WTC11 (cell line): Measurements from ENCODE around the gene MRPS16. TPM values are rescaled to one million over a fixed set of nuclear protein-coding genes. Genes with fewer than 3 reads are reported as not detected.

Source experiments
- ATAC-seq: fragments of 200-7000 bp; cut with Tn5 transposase; 2 replicates; pipeline ENCODE4 v1.10.0; 2021; ENCODE audit warnings: mild to moderate bottlenecking, moderate library complexity
- CTCF ChIA-PET: fragments of 300-600 bp; sonication (Branson Sonifier 250); formaldehyde crosslinking; loops from one replicate; lab custom pipeline; 2021; ENCODE audit warnings: antibody characterized with exemption; lab: Charles Lee
- POLR2A ChIA-PET: fragments of 350-600 bp; sonication (Branson Sonifier 250); formaldehyde crosslinking; loops from one replicate; lab custom pipeline; 2021; ENCODE audit warnings: antibody characterized with exemption; lab: Charles Lee
- DNase-seq: peaks from one replicate; pipeline ENCODE4 v3.0.0; 2021; ENCODE audit warnings: low spot score
- H3K27ac Mint-ChIP-seq: 2 replicates; pipeline ENCODE4 v1.8.0; 2021; ENCODE audit warnings: mixed read lengths
- H3K27me3 Mint-ChIP-seq: 2 replicates; pipeline ENCODE4 v1.8.0; 2021; ENCODE audit warnings: low read depth, mild to moderate bottlenecking, moderate library complexity, mixed read lengths
- H3K36me3 Mint-ChIP-seq: 2 replicates; pipeline ENCODE4 v1.8.0; 2021; ENCODE audit warnings: mixed read lengths
- H3K4me1 Mint-ChIP-seq: 2 replicates; pipeline ENCODE4 v1.8.0; 2022; ENCODE audit warnings: mixed read lengths
- H3K4me3 Mint-ChIP-seq: 2 replicates; pipeline ENCODE4 v1.8.0; 2021; ENCODE audit warnings: mild to moderate bottlenecking, moderate library complexity, mixed read lengths
- H3K9me3 Mint-ChIP-seq: 2 replicates; pipeline ENCODE4 v1.8.0; 2021; ENCODE audit warnings: mixed read lengths
- ELF4 ChIP-seq: sonication (generic); formaldehyde crosslinking; IDR thresholded peaks from 2 replicates; pipeline ENCODE4 v1.8.1; 2022; ENCODE audit warnings: low read depth, mild to moderate bottlenecking, moderate library complexity, missing genetic modification reagents
- ESRRA ChIP-seq: sonication (generic); formaldehyde crosslinking; IDR thresholded peaks from 2 replicates; pipeline ENCODE4 v1.8.1; 2022; ENCODE audit warnings: mild to moderate bottlenecking, missing genetic modification reagents, borderline replicate concordance
- FOXK1 ChIP-seq: sonication (generic); formaldehyde crosslinking; IDR thresholded peaks from 2 replicates; pipeline ENCODE4 v1.8.0; 2022; ENCODE audit warnings: mild to moderate bottlenecking, moderate library complexity, missing genetic modification reagents
- GABPB1 ChIP-seq: sonication (generic); formaldehyde crosslinking; IDR thresholded peaks from 2 replicates; pipeline ENCODE4 v1.8.1; 2023; ENCODE audit warnings: mild to moderate bottlenecking, missing genetic modification reagents
- GTF2I ChIP-seq: fragments of 250-450 bp; sonication (Bioruptor Pico); conservative IDR thresholded peaks from 2 replicates; pipeline ENCODE4 v1.4.0; 2021; ENCODE audit warnings: mild to moderate bottlenecking
- JAZF1 ChIP-seq: fragments of 250-450 bp; sonication (Bioruptor Pico); IDR thresholded peaks from 2 replicates; pipeline ENCODE4 v1.9.0; 2021; ENCODE audit warnings: moderate library complexity, mild to moderate bottlenecking, inconsistent platforms
- NFE2L1 ChIP-seq: sonication (generic); formaldehyde crosslinking; IDR thresholded peaks from 2 replicates; pipeline ENCODE4 v1.8.1; 2023; ENCODE audit warnings: missing genetic modification reagents
- RELA ChIP-seq: sonication (generic); formaldehyde crosslinking; IDR thresholded peaks from 2 replicates; pipeline ENCODE4 v1.8.1; 2022; ENCODE audit warnings: missing genetic modification reagents, mild to moderate bottlenecking, borderline replicate concordance
- SMAD4 ChIP-seq: sonication (generic); formaldehyde crosslinking; IDR thresholded peaks from 2 replicates; pipeline ENCODE4 v1.8.0; 2022; ENCODE audit warnings: mild to moderate bottlenecking, missing genetic modification reagents
- SP1 ChIP-seq: sonication (generic); formaldehyde crosslinking; conservative IDR thresholded peaks from 2 replicates; pipeline ENCODE4 v1.8.1; 2022; ENCODE audit warnings: missing genetic modification reagents
- TP53 ChIP-seq: sonication (generic); formaldehyde crosslinking; IDR thresholded peaks from 2 replicates; pipeline ENCODE4 v1.8.1; 2023; ENCODE audit warnings: mild to moderate bottlenecking, missing genetic modification reagents
- ZNF317 ChIP-seq: sonication (generic); formaldehyde crosslinking; IDR thresholded peaks from 2 replicates; pipeline ENCODE4 v1.8.1; 2023; ENCODE audit warnings: low read depth, mild to moderate bottlenecking, moderate library complexity, missing genetic modification reagents, borderline replicate concordance
- ZNF416 ChIP-seq: fragments of 250-450 bp; sonication (Bioruptor Pico); IDR thresholded peaks from 2 replicates; pipeline ENCODE4 v1.9.0; 2021; ENCODE audit warnings: mild to moderate bottlenecking, inconsistent platforms
- total RNA-seq: library from RNA; stranded (reverse); gene quantifications from 3 replicates; pipeline ENCODE4 v1.2.3, GENCODE V29; 2021
- TF ChIP-seq, protein P1 (sequence below): sonication (generic); formaldehyde crosslinking; IDR thresholded peaks from 2 replicates; pipeline ENCODE4 v1.8.0; 2023; ENCODE audit warnings: mild to moderate bottlenecking, missing genetic modification reagents
- TF ChIP-seq, protein P2 (sequence below): sonication (generic); formaldehyde crosslinking; IDR thresholded peaks from 2 replicates; pipeline ENCODE4 v1.8.1; 2022; ENCODE audit warnings: low read depth, mild to moderate bottlenecking, moderate library complexity, missing genetic modification reagents, borderline replicate concordance
- TF ChIP-seq, protein P3 (sequence below): sonication (generic); formaldehyde crosslinking; IDR thresholded peaks from 2 replicates; pipeline ENCODE4 v1.8.1; 2022; ENCODE audit warnings: mild to moderate bottlenecking, moderate library complexity, missing genetic modification reagents
- TF ChIP-seq, protein P4 (sequence below): fragments of 250-450 bp; sonication (Bioruptor Pico); IDR thresholded peaks from 2 replicates; pipeline ENCODE4 v2.1.2; 2022; ENCODE audit warnings: mild to moderate bottlenecking, moderate library complexity
- TF ChIP-seq, protein P5 (sequence below): sonication (generic); formaldehyde crosslinking; IDR thresholded peaks from 2 replicates; pipeline ENCODE4 v1.8.0; 2022; ENCODE audit warnings: mild to moderate bottlenecking, missing genetic modification reagents
- TF ChIP-seq, protein P6 (sequence below): sonication (generic); formaldehyde crosslinking; IDR thresholded peaks from 2 replicates; pipeline ENCODE4 v1.8.0; 2023; ENCODE audit warnings: missing genetic modification reagents, mild to moderate bottlenecking, borderline replicate concordance

The MRPS16 gene
- total RNA-seq, 1 experiment from 2014 or later, result 157 TPM

DNA sequence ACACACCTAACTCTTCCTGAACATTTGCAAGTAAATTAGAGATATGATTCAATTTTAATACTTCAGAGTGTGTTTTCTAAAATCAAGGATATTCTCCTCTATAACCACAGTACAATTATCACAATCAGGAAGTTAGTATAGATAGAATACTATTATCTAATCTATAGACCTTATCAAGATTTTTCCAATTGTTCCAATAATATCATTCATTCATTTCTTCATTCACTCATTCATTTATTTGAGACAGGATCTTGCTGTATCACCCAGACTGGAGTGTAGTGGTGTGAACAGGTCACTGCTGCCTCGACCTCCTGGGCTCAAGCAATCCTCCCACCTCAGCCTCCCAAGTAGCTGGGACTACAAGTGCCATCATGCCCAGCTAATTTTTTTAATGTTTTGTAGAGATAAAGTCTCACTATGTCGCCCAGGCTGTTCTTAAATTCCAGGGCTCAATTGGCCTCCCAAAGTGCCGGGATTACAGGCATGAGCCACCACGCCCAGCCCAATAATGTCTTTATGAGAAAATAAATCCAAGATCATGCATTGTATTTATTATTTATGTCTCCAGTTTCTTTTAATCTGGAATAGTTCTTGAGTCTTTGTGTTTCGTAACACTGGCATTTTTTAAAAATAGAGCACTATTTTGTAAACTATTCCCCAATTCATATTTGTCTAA lies 10.6 kb upstream of the MRPS16 start:
- Mint-ChIP-seq H3K27me3 (peaks cover 6% of the 10 kb centered on the region), H3K4me3 (no peak overlapping the region), H3K4me1 (no peaks in the 10 kb centered on the region), H3K27ac (no peak overlapping the region), H3K36me3 (peaks cover 15% of the 10 kb centered on the region), H3K9me3 (peaks cover 29% of the 10 kb centered on the region)
- CTCF ChIA-PET, result interaction anchor here (1.4 to 2.2 kb wide), 4 partner anchors 8 to 135 kb away, joined by 5 to 12 read pairs (median 8); partner anchors contain the start of gene MRPS16
- ATAC-seq (no peak), DNase-seq (no peak)
- POLR2A ChIA-PET, result no interaction called here
- no peak for TF ChIP-seq ZNF317
- TF ChIP-seq NFE2L1 (CRISPR knock-in tag), result no peak
- TF ChIP-seq JAZF1 (CRISPR knock-in tag), result no peak
- TF ChIP-seq FOXK1 (CRISPR knock-in tag), result no peak
- no peak for TF ChIP-seq SP1 (CRISPR knock-in tag)
- TF ChIP-seq RELA (CRISPR knock-in tag), result no peak
- TF ChIP-seq GTF2I (CRISPR knock-in tag), result no peak
- TF ChIP-seq TP53, result no peak
- no peak for TF ChIP-seq SMAD4 (CRISPR knock-in tag)

DNA sequence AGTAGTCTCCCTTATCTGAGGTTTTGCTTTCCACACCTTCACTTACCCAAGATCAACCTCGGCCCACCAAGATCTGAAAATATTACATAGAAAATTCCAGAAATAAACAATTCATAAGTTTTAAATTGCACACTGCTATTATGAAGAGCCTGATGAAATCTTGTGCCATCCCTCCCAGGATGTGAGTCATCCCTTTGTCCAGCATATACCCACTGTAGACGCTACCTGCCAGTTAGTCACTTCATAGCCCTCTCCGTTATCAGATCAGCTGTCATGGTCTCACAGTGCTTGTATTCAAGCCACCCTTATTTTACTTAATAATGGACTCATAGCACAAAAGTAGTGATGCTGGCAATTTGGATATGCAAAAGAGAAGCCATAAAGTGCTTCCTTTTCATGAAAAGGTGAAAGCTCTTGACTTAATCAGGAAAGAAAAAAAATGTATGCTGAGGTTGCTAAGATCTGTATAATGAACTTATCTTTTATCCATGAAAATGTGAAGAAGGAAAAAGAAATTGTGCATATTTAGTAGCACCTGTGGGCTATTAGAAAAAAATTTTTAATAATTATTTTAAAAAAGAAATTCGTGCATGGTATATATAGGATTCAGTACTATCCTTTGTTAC lies 9.8 kb upstream of the MRPS16 start:
- peaks cover 8% of the 10 kb centered on the region for H3K27me3 Mint-ChIP-seq
- no peak overlapping the region for H3K27ac Mint-ChIP-seq
- no peaks in the 10 kb centered on the region for H3K4me1 Mint-ChIP-seq
- no peak for DNase-seq
- ChIA-PET CTCF (no interaction called here), POLR2A (interaction anchor here (0.6 to 1.5 kb wide), 2 partner anchors 15 to 195 kb away, joined by 3 read pairs; partner anchors contain the start of gene DNAJC9)
- peaks cover 15% of the 10 kb centered on the region for H3K36me3 Mint-ChIP-seq
- no peak for ATAC-seq
- TF ChIP-seq SMAD4 (CRISPR knock-in tag) (no peak), ESRRA (CRISPR knock-in tag) (no peak), ELF4 (CRISPR knock-in tag) (no peak), GABPB1 (peak; percentile 94)
- TF ChIP-seq, protein P1, sequence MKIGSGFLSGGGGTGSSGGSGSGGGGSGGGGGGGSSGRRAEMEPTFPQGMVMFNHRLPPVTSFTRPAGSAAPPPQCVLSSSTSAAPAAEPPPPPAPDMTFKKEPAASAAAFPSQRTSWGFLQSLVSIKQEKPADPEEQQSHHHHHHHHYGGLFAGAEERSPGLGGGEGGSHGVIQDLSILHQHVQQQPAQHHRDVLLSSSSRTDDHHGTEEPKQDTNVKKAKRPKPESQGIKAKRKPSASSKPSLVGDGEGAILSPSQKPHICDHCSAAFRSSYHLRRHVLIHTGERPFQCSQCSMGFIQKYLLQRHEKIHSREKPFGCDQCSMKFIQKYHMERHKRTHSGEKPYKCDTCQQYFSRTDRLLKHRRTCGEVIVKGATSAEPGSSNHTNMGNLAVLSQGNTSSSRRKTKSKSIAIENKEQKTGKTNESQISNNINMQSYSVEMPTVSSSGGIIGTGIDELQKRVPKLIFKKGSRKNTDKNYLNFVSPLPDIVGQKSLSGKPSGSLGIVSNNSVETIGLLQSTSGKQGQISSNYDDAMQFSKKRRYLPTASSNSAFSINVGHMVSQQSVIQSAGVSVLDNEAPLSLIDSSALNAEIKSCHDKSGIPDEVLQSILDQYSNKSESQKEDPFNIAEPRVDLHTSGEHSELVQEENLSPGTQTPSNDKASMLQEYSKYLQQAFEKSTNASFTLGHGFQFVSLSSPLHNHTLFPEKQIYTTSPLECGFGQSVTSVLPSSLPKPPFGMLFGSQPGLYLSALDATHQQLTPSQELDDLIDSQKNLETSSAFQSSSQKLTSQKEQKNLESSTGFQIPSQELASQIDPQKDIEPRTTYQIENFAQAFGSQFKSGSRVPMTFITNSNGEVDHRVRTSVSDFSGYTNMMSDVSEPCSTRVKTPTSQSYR, result no peak
- TF ChIP-seq, protein P2, sequence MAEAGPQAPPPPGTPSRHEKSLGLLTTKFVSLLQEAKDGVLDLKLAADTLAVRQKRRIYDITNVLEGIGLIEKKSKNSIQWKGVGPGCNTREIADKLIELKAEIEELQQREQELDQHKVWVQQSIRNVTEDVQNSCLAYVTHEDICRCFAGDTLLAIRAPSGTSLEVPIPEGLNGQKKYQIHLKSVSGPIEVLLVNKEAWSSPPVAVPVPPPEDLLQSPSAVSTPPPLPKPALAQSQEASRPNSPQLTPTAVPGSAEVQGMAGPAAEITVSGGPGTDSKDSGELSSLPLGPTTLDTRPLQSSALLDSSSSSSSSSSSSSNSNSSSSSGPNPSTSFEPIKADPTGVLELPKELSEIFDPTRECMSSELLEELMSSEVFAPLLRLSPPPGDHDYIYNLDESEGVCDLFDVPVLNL (CRISPR knock-in tag), result no peak
- peaks cover 37% of the 10 kb centered on the region for H3K9me3 Mint-ChIP-seq
- H3K4me3 Mint-ChIP-seq, result no peak overlapping the region

DNA sequence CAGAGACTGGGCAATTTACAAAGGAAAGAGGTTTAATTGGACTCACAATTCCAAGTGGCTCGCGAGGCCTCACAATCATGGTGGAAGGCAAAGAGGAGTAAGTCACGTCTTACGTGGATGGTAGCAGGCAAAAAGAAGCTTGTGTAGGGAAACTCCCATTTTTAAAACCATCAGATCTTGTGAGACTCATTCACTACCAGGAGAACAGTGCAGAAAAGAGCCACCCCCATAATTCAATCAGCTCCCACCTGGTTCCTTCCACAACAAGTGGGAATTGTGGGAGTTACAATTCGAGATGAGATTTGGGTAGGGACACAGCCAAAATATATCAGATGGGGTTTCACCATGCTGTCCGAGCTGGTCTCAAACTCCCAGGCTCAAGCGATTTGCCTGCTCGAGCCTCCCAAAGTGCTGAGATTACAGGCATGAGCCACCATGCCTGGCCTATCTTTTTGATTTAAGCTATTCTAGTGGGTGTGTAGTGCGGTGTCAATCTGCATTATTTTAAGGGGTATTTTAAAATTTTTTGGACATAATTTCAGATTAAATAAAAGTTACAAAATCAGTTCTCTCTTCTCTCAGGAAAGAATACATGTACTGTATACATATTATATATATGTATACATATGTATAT lies 9.0 kb upstream of the MRPS16 start:
- DNase-seq (no peak), ATAC-seq (no peak)
- peaks cover 40% of the 10 kb centered on the region for H3K9me3 Mint-ChIP-seq
- CTCF ChIA-PET, result no interaction called here
- H3K36me3 Mint-ChIP-seq, result peaks cover 15% of the 10 kb centered on the region
- no peaks in the 10 kb centered on the region for H3K4me1 Mint-ChIP-seq
- POLR2A ChIA-PET, result interaction anchor here (1.5 kb wide), 1 partner anchor 15 kb away, joined by 3 read pairs; the partner anchor contains the start of gene DNAJC9
- H3K27ac Mint-ChIP-seq, result no peak overlapping the region
- H3K27me3 Mint-ChIP-seq, result peaks cover 8% of the 10 kb centered on the region
- H3K4me3 Mint-ChIP-seq, result no peak overlapping the region
- TF ChIP-seq, protein P3, sequence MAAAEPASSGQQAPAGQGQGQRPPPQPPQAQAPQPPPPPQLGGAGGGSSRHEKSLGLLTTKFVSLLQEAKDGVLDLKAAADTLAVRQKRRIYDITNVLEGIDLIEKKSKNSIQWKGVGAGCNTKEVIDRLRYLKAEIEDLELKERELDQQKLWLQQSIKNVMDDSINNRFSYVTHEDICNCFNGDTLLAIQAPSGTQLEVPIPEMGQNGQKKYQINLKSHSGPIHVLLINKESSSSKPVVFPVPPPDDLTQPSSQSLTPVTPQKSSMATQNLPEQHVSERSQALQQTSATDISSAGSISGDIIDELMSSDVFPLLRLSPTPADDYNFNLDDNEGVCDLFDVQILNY (CRISPR knock-in tag), result no peak
- TF ChIP-seq, protein P4, sequence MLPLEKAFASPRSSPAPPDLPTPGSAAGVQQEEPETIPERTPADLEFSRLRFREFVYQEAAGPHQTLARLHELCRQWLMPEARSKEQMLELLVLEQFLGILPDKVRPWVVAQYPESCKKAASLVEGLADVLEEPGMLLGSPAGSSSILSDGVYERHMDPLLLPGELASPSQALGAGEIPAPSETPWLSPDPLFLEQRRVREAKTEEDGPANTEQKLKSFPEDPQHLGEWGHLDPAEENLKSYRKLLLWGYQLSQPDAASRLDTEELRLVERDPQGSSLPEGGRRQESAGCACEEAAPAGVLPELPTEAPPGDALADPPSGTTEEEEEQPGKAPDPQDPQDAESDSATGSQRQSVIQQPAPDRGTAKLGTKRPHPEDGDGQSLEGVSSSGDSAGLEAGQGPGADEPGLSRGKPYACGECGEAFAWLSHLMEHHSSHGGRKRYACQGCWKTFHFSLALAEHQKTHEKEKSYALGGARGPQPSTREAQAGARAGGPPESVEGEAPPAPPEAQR (CRISPR knock-in tag), result no peak
- TF ChIP-seq, protein P5, sequence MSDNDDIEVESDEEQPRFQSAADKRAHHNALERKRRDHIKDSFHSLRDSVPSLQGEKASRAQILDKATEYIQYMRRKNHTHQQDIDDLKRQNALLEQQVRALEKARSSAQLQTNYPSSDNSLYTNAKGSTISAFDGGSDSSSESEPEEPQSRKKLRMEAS (CRISPR knock-in tag), result no peak
- TF ChIP-seq ELF4 (CRISPR knock-in tag), result no peak
- TF ChIP-seq FOXK1 (CRISPR knock-in tag), result no peak
- no peak for TF ChIP-seq NFE2L1 (CRISPR knock-in tag)
- TF ChIP-seq ZNF416, result no peak
- TF ChIP-seq, protein P6, sequence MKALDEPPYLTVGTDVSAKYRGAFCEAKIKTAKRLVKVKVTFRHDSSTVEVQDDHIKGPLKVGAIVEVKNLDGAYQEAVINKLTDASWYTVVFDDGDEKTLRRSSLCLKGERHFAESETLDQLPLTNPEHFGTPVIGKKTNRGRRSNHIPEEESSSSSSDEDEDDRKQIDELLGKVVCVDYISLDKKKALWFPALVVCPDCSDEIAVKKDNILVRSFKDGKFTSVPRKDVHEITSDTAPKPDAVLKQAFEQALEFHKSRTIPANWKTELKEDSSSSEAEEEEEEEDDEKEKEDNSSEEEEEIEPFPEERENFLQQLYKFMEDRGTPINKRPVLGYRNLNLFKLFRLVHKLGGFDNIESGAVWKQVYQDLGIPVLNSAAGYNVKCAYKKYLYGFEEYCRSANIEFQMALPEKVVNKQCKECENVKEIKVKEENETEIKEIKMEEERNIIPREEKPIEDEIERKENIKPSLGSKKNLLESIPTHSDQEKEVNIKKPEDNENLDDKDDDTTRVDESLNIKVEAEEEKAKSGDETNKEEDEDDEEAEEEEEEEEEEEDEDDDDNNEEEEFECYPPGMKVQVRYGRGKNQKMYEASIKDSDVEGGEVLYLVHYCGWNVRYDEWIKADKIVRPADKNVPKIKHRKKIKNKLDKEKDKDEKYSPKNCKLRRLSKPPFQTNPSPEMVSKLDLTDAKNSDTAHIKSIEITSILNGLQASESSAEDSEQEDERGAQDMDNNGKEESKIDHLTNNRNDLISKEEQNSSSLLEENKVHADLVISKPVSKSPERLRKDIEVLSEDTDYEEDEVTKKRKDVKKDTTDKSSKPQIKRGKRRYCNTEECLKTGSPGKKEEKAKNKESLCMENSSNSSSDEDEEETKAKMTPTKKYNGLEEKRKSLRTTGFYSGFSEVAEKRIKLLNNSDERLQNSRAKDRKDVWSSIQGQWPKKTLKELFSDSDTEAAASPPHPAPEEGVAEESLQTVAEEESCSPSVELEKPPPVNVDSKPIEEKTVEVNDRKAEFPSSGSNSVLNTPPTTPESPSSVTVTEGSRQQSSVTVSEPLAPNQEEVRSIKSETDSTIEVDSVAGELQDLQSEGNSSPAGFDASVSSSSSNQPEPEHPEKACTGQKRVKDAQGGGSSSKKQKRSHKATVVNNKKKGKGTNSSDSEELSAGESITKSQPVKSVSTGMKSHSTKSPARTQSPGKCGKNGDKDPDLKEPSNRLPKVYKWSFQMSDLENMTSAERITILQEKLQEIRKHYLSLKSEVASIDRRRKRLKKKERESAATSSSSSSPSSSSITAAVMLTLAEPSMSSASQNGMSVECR, result no peak
